GM19467 (cell line): ENCODE results near the gene VPS26B.
A peak's percentile ranks its signal among the peaks of the same experiment; 100 is the strongest.
"Not testable (repeated sequence)": the region's sequence is repeated elsewhere in the genome, so short reads cannot be mapped to it uniquely, and the experiment has no call there.

ENCODE experiments used
- ATAC-seq: cut with Tn5 transposase; IDR thresholded peaks from one replicate; pipeline ENCODE4 v1.9.1; 2021; ENCODE audit warnings: mild to moderate bottlenecking, moderate library complexity; ENCODE audit not compliant: unreplicated experiment

Gene VPS26B

DNA sequence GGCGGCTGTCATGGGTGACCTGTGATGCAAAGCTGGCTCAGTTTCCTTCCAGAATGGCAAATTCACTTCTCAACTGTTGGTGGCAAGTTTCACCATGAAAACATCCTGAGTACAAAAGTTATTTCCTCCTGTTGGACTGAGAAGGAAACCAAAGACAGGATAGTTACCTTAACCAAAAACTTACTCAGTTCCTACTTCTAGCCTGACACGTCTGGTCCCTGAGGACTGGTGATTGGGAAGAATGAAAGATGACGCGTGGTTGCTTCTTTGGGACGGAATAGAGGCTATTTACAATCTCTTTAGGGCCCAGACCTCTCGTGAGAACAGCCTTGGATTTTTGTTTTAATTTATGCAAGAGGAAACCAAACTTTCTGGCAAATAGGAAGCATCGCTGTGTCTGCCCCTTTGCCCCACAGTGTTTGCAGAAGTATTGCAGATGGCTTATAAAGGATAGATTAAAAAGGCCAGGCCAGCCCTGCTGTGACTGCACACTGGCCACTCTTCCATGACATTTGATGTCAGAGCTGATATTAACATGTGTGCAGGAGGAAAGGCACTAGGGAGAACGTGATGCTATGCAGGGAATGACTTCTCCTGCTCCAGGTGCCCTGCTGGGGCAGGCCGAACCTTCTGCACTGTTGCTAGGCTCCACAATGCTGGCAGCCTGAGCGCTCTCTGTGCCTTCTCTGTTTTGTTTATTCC lies 7.6 kb downstream of the VPS26B start:
- ATAC-seq = no peak

DNA sequence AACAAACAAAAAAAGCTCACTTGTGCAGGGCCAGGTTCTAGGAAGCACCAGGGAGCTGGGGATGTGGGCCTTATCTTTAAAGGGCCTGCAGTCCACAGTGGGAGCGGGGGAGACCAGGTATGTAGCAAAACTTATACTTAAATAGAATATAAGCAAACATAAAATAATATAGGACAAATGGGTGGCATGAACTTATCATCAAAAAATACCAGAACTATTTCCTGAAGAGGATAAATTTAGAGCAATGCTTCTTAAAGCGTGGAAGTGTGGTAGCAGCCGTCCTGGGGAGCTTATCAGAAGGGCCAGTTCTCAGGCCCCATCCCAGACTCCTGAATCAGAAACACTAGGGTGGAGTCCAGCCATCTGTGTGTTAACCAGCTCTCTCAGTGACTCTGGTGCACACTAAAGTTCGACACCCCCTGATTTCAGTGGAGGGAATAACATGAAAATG lies 9.3 kb downstream of the VPS26B start:
- ATAC-seq = no peak

DNA sequence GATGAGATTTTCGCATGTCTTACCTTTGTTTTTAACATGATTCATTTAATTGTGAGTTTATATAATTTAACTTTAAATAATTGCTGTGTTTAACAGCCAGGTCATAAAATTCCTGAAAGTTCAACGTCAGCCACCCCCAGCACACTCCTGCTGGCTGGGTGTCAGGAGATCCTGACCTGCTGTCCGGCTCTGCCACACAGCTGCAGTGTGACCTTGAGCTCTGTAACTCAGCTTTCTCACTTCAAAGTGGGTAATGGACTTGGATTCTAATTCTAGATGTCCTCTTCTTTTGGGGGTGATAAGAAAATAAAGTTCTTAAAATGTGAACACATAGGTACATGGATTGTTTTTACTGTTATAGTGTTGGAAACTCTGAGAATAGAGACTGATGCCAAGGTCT lies 10.9 kb downstream of the VPS26B start:
- no peak for ATAC-seq

DNA sequence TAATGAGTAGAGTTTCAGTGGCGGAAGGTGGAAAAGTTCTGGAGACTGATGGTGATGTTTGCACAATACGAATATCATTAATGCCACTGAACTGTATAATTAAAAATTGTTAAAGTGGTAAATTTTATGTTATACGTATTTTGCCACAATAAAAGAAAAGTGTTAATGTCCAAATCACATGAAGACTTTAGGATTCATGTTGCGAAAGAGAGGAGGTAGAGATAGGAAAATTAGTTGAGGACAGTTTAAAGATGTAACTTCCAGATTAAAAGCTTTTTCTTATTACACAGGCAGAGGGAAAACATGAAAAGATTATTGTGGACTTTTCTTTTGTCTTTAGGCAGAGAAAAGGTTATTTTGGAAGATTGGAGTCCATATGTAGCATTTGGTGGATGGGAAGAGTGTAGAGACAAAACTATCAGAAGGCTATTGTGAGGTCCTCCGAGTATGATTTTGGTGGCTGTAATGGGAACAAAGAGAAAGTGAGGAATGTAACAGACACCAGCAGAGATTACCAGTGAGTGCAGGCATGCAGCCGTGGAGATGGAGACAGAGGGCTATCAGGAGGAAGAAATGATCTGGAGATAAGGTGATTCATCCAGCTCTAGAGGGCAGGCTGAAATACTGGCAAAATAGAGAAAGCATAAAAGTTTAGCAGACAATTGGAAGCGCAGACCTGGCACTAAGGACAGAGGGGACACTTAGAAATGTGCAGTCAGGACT lies 12.5 kb downstream of the VPS26B start:
- ATAC-seq = no peak

DNA sequence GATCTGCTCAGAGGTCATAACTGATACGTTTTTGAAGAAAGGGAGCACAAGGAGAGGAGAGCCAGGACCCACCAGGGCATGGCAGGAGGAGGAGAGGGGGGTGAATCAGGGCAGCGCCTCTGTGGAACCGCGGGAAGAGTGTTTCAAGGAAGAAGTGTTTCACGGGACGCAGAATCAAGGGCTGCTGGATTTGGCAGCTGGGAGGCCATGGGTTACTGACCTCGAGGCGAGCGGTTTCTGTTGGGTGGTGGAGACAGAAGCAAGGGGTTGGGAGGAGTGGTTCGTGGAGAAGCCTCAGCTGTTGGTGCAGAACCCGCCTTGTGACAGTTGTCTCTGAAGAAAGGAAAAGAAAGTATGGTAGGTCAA lies 13.1 kb downstream of the VPS26B start:
- no peak for ATAC-seq

DNA sequence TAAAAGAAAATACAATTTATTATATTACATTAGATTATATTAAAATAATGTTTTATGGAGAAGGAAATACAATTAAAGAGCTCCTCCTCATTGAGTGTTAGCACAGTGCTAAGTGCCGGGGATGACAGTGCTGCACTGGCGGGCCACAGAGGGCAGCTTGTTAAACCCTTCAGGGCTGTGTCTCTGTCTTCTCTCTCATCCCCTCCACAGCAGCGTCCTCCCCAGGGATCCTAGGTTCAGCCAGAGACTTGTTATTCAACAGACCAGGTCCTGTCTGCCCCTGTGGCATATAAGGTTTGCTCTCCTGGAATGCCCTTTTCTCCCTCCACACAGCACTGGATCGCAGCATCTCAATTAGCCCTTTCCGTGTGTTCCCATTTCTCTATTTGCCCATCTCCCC lies 14.5 kb downstream of the VPS26B start:
- ATAC-seq = no peak

DNA sequence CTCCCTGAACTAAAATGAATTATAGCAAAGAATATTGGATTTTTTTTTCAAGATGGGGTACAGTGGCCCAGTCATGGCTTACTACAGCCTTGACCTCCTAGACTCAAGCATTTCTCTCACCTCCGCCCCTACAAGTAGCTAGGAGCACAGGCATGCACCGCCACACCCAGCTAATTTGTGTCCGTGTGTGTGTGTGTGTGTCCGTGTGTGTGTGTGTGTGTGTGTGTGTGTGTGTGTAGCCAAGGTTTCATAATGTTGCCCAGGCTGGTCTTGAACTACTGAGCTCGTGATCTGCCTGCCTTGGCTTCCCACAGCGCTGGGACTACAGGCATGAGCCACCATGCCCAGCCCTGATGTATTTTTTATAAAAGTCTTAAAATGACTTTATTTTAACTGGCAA lies 16.1 kb downstream of the VPS26B start:
- ATAC-seq = no peak

DNA sequence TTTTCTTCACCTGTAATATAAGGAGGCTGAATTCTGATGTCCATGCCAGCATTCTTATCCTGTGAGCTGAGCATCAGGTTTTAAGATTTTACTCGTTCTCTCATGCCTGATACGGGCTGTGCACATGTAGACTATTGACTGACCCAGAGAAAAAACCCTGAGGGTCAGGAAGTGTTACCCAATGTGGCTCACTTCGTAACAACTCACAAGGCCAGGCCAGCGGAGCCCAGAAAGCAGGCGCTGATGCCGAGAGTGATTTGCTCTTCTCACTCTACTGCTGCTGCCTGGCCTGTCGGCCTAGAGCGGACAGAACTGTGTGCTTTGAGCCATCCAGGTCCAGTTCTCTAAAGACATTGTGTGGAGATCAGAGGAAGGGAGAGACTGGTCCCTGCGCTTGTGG lies 17.9 kb downstream of the VPS26B start:
- ATAC-seq = no peak

DNA sequence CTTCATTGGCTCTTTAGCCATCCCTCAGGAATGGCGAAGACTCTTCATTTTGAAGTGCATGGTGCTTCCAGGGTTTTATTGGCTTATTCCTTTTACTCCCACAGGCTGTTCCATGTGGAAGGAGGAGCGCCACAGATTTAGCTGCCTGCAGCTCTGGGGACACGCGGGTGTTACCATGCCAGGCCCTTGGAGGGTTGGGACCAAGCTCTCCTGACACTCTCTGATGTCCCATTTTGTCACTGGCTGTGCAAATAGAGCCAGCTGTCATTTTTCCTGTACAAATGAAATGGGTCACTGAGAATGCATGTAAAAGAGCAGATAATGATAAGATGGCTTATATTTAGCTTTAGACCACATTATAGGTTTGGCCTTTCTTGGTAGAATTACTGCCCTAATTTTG lies 19.4 kb downstream of the VPS26B start:
- ATAC-seq = no peak

DNA sequence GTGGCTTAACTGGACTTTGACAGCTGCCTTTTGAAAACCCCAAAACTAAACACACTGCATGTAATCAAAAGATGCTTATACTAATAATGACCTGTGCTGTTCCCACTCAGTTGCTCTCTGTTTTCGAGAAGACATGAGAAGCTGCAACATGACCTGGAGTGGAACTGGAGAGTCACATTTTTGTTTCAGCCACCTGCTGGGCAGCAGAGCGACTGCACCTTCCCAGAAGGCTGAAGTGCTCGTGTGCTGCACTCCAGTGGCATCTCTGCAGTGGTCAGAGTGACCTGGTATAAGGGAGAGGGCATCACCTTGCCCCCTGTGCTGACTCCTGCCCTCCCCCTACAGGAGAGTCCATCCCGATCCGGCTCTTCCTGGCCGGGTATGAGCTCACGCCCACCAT lies 20.1 kb downstream of the VPS26B start:
- ATAC-seq = peak; percentile 82

DNA sequence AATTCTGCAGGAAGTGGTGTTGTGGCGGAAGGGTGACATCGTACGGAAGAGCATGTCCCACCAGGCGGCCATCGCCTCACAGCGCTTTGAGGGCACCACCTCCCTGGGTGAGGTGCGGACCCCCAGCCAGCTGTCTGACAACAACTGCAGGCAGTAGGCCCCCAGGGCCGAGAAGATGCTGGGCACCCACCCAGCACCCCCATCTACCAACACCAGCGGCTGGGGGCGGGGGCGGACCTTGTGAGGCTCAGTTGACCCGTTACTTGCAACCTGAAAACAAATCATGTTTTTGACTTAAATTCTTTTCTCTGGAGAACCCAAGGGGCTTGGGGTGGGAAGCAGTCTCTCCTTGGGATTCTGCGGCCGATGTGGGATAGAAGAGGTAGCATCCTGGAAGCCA lies 21.0 kb downstream of the VPS26B start:
- ATAC-seq = no peak

DNA sequence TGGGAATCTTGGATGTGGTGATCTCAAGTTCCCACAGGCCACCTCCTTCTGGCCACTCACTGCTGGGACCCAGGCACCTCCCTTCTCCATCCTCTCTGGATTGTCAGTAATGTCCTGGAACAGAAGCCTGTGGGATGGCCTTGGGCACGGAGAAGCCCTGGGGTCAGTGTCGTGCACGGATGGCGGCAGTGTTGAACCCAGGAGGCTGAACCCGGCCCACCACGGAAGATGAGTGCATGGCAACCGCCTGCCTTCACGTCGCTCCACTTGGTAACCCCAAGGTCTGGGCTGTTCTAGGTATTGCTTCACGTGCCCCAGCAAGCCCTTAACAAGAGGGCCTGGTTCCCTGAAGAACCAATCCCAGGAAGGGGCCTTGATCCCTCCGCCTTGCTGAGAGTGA lies 21.6 kb downstream of the VPS26B start:
- no peak for ATAC-seq

DNA sequence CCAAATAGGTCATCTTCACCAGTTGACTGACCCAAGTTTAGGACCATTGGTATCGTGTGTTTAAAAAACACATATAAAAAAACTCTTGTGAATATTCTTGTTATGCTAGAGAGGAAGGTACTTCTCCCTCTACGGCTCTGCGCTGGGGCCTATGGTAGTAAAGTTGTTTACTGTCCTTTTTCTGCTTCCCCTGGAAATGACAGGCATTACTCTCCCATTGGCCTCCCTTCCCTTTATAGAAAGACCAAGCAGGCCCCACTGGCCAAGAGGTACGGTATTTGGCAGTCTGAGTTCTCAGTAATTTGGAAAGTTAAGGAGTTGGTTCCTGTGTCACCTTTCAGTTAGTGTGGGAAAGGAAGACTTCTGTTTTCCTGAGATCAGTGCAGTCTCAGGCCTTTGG lies 22.2 kb downstream of the VPS26B start:
- ATAC-seq = no peak

DNA sequence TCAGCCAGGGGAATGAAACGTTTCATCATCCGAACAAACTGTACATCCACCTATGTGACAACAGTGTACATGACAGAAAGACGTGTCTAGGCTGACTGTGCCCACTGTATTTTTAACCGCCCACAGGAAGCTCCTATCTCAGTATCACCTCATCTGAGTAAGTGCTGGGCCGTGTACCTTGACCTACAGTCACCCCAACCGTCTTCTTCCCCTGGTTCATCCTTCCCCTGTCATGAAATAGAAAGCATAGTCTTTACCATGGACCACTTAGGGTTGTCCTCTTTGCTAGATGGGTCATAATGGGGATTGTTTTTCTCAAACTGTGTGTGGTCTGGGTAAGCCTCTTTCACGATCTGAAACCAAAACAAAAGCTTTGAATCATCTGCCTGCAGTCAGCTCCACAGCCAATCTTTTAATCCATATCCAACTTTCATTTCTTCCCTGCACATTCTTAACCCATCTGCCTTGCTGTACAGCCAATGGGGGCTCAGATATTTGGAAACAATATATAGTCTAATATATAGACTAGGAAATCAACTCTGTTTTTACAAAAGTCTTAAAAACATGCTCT lies 24.5 kb downstream of the VPS26B start:
- ATAC-seq = no peak

DNA sequence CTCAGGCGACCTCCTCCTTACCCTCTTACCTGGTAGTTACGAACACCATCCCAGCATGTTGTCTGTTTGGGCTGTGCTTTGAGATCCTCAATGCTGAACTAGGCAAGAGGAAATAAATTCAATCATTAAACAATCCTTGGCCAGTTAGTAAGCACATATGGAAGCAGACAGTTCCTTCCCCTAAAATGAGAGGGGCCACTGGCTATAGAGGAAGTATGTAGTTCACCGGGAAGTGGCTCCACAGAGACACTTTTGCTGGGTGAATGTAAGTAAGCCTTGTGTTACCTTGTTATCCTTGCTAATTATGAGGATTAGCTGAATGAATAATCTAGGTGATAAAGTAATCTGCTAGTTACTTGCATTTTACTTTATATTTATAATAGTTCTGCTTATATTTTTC lies 25.8 kb downstream of the VPS26B start:
- no peak for ATAC-seq

DNA sequence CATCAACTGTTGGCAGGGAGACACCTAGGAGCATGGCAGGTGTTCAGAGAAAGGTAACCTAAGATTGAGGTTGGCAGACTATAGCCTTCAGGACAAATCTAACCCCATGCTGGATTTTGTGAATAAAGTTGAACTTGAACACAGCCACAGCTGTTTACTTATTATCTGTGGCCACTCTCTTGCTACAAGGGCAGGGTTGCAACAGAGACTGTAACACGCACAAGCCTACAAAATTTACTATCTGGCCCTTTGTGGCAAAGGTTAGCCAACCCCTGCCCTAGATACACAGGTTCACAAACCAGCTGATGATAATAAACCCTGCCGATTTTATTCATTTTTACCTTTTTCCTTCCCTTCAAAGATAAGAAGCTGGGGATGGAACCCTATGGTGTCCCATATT lies 26.2 kb downstream of the VPS26B start:
- ATAC-seq = no peak

DNA sequence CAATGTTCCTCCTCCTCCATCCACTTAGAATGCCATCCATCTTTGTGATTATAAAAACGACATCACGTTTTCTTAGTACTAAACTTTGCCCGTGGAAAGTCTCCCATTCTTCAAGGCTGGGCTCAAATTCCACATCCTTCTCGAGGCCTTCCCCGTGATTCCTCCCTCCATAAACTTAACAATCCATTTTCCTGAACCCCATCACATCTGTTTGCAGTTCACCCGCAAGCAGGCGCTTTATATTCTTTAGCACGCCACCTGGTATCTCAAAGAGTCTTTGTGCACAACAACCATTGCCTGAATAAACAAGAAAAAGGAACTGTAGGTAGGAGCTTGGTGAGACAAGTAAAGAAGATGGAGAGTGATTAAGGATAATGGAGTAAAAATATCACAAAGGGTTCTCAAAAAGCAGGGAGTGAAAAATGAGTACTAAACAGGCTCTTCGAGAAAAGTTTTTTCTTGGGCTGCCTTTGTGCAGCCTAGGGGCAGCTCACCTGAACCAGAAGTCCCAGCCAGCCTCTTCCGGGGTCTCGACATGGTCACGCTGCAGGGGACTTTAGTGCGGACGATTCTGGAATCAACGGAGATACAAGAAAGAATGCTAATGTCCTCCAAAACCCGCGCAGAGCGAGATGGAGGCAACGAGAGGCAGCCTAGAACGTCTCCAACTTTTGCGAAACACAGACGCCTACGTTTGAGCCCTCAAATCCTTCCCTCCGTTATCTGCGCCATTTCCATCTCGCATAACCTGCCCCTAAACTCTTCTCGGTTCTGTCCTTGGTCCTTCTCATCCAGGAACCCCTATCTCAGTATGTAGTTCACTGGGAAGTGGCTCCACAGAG lies 28.1 kb downstream of the VPS26B start:
- ATAC-seq = peak; percentile 24

DNA sequence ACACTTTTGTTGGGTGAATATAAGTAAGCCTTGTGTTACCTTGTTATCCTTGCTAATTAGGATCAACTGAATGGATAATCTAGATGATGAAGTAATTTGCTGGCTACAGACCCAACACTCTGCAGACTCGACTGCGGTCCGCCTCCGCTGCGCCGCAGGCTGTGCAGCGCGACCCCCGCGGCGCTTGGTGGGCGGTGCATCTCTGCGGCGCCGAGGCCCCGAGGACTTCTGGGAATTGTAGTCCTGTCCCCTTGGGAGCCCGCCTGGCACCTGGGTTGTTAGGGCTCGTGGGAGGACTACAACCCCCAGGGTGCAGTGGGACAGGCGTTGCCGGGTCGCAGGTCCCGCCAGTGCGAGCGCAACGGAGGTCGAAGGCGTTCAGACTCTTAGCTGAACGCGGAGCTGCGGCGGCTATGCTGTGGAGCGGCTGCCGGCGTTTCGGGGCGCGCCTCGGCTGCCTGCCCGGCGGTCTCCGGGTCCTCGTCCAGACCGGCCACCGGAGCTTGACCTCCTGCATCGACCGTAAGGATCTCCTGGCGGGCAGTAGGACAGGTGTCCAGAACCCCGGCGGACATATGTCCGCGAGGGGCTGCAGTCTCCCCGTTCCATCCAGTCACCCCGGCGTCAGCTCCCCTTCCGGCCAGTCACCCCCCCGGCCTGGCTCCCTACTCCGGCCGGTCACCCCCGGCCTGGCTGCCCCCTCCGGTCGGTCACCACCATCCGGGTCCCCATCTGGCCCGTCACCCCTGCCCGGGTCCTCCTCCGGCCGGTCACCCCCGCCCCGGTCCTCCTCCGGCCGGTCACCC lies 28.9 kb downstream of the VPS26B start, which contains the start of the genes ACAD8 and THYN1:
TSS of gene ACAD8 (plus strand) at position 381 of the 806 bp plus-strand sequence. CDS start at position 414, 33 bp downstream.
TSS of gene THYN1 (minus strand) at position 165 of the 806 bp plus-strand sequence. CDS start 470 bp downstream, outside the sequence.
- peak; percentile 99 for ATAC-seq

DNA sequence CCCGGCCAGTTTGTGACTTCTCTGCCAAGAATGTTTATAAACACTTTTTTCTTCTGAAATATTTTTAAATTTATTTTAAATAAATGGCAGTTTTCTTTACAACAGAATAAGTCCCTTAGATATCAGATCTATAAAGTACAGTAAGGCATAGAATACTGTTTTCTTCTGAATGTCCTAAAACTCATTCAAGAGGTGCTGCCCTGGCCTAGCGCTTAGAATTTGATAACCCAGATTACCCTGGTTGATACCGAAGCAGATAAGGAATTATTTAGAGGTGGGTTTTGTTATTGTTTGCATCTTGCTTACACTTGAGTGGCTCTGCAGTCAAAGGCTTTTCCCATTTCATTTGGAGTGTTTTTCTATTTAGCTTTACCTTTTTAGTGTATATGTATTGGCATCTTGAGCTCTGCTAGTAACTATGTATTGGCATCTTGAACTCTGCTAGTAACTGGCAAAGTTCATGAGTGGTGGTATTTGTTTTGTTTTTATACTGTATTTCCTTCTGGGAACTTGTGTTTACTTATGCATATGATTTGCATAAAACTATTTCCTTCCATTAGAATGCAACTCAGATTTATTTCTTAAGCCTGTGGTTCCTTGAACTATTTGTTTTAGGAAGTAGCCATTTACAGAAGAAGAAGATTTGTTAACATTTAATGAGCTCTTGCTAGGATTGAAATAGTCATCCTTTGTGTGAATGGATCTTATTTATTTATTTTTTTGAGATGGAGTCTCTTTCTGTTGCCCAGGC lies 30.1 kb downstream of the VPS26B start:
- ATAC-seq = no peak

DNA sequence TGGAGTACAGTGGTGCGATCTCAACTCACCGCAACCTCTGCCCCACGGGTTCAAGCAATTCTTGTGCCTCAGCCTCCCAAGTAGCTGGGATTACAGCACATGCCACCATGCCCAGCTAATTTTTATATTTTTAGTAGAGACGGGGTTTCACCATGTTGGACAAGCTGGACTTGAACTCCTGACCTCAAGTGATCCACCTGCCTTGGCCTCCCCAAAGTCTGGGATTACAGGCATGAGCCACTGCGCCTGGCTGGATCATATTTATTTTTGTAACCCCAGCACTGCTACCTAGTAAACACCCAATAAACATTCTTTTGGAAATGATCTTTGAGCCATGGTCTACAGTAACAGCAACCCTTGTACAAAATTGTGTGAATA lies 30.7 kb downstream of the VPS26B start:
- not testable (repeated sequence) for ATAC-seq
